Heart left ventricle (tissue), 13 donors: Measurements from ENCODE around the gene MS4A8.

Experiments
- POLR2A ChIP-seq, 2 donors: fragments of 450-650 bp; IDR thresholded peaks; one replicate each; pipeline ENCODE4 v1.6.1; 2017; ENCODE audit warnings: antibody characterized with exemption in 2 of 2, mild to moderate bottlenecking in 2 of 2, moderate library complexity in 2 of 2
- TF ChIP-seq, protein P1 (sequence below), 12 donors: fragments of 200-600 bp; sonication (generic) in 4 of 12; IDR thresholded peaks; one replicate each; pipeline versions ENCODE4 v1.5.0 to v1.8.0; 2018 to 2022; ENCODE audit warnings: antibody characterized with exemption in 12 of 12, mild to moderate bottlenecking in 5 of 12
- donor health status: ischemic (EF 13 %, LVEDD 7.1; RV severe dilation, severe dysfunction).
- donor health status: DM: no; HTN: yes; CAD: no.
- donor health status: DM: no; HTN: no; CAD: no.
- donor health status: ischemic (EF 25% LVEDD 6.9; RV normal size, moderate dysfunction).
- donor health status: ischemic (EF 25% LVEDD 5.7; RV mildly dilated, moderate dysfunction).
- donor health status: ischemic (EF 35%, LVEDD 5.7; RV mildly dilated, moderate dysfunction).
- donor health status: nonischemic (EF 11% LVEDD 7.7; RV severe dilation, severe dysfunction).
- donor health status: DM: yes; HTN: yes; CAD: no.
- donor health status: PGD.
- donor health status: ischemic (EF 29% LVEDD 5.4; RV normal size, mild dysfunction).
- donor health status: nonischemic (EF 23%, LVEDD 6.1; RV moderate dilation, normal function).

DNA sequence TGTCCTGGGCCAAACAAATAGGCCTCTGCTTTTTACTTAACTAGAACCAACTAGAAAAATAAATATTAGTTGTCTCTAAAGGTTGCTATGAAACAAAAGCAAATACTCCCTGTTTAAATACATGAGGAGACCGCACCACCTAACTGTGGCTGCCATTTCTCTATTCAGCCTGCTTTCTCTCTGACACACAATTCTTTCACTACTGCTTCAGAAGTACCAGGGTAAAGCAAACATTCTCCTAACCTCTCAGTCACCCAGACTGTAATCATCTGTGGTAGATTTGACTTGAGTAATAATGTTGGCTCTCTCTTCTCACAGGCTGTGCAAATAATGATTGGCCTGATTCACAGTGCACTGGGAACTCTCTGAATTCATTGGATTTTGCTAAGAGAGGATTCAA lies 41.0 kb upstream of the MS4A8 start:
- TF ChIP-seq, protein P1, sequence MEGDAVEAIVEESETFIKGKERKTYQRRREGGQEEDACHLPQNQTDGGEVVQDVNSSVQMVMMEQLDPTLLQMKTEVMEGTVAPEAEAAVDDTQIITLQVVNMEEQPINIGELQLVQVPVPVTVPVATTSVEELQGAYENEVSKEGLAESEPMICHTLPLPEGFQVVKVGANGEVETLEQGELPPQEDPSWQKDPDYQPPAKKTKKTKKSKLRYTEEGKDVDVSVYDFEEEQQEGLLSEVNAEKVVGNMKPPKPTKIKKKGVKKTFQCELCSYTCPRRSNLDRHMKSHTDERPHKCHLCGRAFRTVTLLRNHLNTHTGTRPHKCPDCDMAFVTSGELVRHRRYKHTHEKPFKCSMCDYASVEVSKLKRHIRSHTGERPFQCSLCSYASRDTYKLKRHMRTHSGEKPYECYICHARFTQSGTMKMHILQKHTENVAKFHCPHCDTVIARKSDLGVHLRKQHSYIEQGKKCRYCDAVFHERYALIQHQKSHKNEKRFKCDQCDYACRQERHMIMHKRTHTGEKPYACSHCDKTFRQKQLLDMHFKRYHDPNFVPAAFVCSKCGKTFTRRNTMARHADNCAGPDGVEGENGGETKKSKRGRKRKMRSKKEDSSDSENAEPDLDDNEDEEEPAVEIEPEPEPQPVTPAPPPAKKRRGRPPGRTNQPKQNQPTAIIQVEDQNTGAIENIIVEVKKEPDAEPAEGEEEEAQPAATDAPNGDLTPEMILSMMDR (IDR thresholded peaks at IDR 0.05), result no peak
- TF ChIP-seq POLR2A (IDR thresholded peaks at IDR 0.05), result no peak
